ENCODE measurements around the gene SYVN1.
A peak's percentile ranks its signal among the peaks of the same experiment; 100 is the strongest.
"Not testable (repeated sequence)": the region's sequence is repeated elsewhere in the genome, so short reads cannot be mapped to it uniquely, and the experiment has no call there.

SYVN1 gene

GRCh38 chr11:65127473-65128181, 6.7 kb downstream of the SYVN1 start:
- DNase-seq (ENCODE audit: low spot score) = no peak

GRCh38 chr11:65126624-65127274, 7.6 kb downstream of the SYVN1 start:
- DNase-seq (ENCODE audit: low spot score) = no peak

- DNase-seq (ENCODE audit: low spot score) = no peak
Observed at GRCh38 chr11:65125197-65126056, 8.9 kb downstream of the SYVN1 start.

GRCh38 chr11:65124480-65125196, 9.7 kb downstream of the SYVN1 start:
- no peak for DNase-seq (ENCODE audit: low spot score)

GRCh38 chr11:65121865-65122696, 12.2 kb downstream of the SYVN1 start, which contains the start of the genes FAU and MRPL49:
Gene FAU (minus strand): TSS chr11:65122134. CDS start chr11:65121813, 321 bp downstream.
Gene MRPL49 (plus strand): TSS chr11:65122321. CDS start chr11:65122347, 26 bp downstream.
- peak; percentile 98 for DNase-seq (ENCODE audit: low spot score)

GRCh38 chr11:65121447-65121864, 12.9 kb downstream of the SYVN1 start:
- no peak for DNase-seq (ENCODE audit: low spot score)

GRCh38 chr11:65120831-65121230, 13.5 kb downstream of the SYVN1 start:
- no peak for DNase-seq (ENCODE audit: low spot score)

GRCh38 chr11:65119670-65119995, 14.7 kb downstream of the SYVN1 start:
- no peak for DNase-seq (ENCODE audit: low spot score)

- DNase-seq (ENCODE audit: low spot score) = not testable (repeated sequence)
Observed at GRCh38 chr11:65118891-65119669, 15.2 kb downstream of the SYVN1 start.

- no peak for DNase-seq (ENCODE audit: low spot score)
Observed at GRCh38 chr11:65118097-65118837, 16.1 kb downstream of the SYVN1 start.

GRCh38 chr11:65117206-65118096, 16.9 kb downstream of the SYVN1 start, which contains the start of gene ZNHIT2:
Gene ZNHIT2 (minus strand): TSS chr11:65117701. CDS start chr11:65117653, 48 bp downstream.
- DNase-seq (ENCODE audit: low spot score) = peak; percentile 99

- DNase-seq (ENCODE audit: low spot score) = peak; percentile 51
Observed at GRCh38 chr11:65116370-65117205, 17.7 kb downstream of the SYVN1 start.

GRCh38 chr11:65115361-65116082, 18.8 kb downstream of the SYVN1 start:
- DNase-seq (ENCODE audit: low spot score) = no peak

GRCh38 chr11:65114538-65115171, 19.7 kb downstream of the SYVN1 start:
- no peak for DNase-seq (ENCODE audit: low spot score)

GRCh38 chr11:65113839-65114238, 20.5 kb downstream of the SYVN1 start:
- no peak for DNase-seq (ENCODE audit: low spot score)

GRCh38 chr11:65113361-65113756, 21.0 kb downstream of the SYVN1 start:
- DNase-seq (ENCODE audit: low spot score) = no peak

Data from CD4-positive, alpha-beta T cell treated with Interleukin-6 at 100 ng/mL for 8 hours (primary cell).